Mesendoderm (in vitro differentiated cells): ENCODE data around the gene ITGB2. TPM values are rescaled to one million over a fixed set of nuclear protein-coding genes. Genes with fewer than 3 reads are reported as not detected.

Experiments
- DNase-seq: peaks from one replicate; pipeline ENCODE4 v3.0.0; 2013
- H2AK5ac ChIP-seq: 2 replicates; pipeline ENCODE4 v1.6.1; 2013; ENCODE audit warnings: low read length, inconsistent platforms
- H2BK120ac ChIP-seq: 2 replicates; pipeline ENCODE4 v1.6.1; 2013; ENCODE audit warnings: low read depth, mild to moderate bottlenecking, low read length, moderate library complexity, mixed read lengths
- H2BK15ac ChIP-seq: replicated peaks from 2 replicates; pipeline ENCODE4 v1.6.1; 2013; ENCODE audit warnings: low read depth, mild to moderate bottlenecking, moderate library complexity
- H2BK5ac ChIP-seq: 2 replicates; pipeline ENCODE4 v1.6.1; 2013; ENCODE audit warnings: low read length, inconsistent platforms
- H3K18ac ChIP-seq: 2 replicates; pipeline ENCODE4 v1.6.1; 2013; ENCODE audit warnings: mild to moderate bottlenecking, low read length, mixed read lengths
- H3K23ac ChIP-seq: one replicate; pipeline ENCODE4 v1.6.1; 2013; ENCODE audit warnings: low read length
- H3K27ac ChIP-seq: 2 replicates; pipeline ENCODE4 v1.5.1; 2013; ENCODE audit warnings: low read depth, mild to moderate bottlenecking, inconsistent platforms, low read length, moderate library complexity
- H3K27me3 ChIP-seq: 2 replicates; pipeline ENCODE4 v1.6.1; 2013; ENCODE audit warnings: low read length, control low read depth, mild to moderate bottlenecking, inconsistent platforms; ENCODE audit not compliant: insufficient read depth, poor library complexity
- H3K36me3 ChIP-seq: 2 replicates; pipeline ENCODE4 v1.6.1; 2013; ENCODE audit warnings: low read length, inconsistent platforms; ENCODE audit not compliant: control insufficient read depth, insufficient read depth
- H3K4ac ChIP-seq: one replicate; pipeline ENCODE4 v1.6.1; 2013; ENCODE audit warnings: low read depth, mild to moderate bottlenecking, low read length, moderate library complexity
- H3K4me1 ChIP-seq: 2 replicates; pipeline ENCODE4 v1.6.1; 2013; ENCODE audit warnings: low read depth, low read length, inconsistent platforms; ENCODE audit not compliant: control insufficient read depth
- H3K4me2 ChIP-seq: 2 replicates; pipeline ENCODE4 v1.6.1; 2013; ENCODE audit warnings: low read length
- H3K4me3 ChIP-seq: 2 replicates; pipeline ENCODE4 v1.5.1; 2013; ENCODE audit warnings: mild to moderate bottlenecking, low read length
- H3K56ac ChIP-seq: one replicate; pipeline ENCODE4 v1.6.1; 2013; ENCODE audit warnings: low read length
- H3K79me1 ChIP-seq: 2 replicates; pipeline ENCODE4 v1.6.1; 2013; ENCODE audit warnings: low read length, inconsistent platforms
- H3K79me2 ChIP-seq: 2 replicates; pipeline ENCODE4 v1.6.1; 2013; ENCODE audit warnings: mild to moderate bottlenecking, low read length; ENCODE audit not compliant: control insufficient read depth, insufficient read depth
- H3K9ac ChIP-seq: 2 replicates; pipeline ENCODE4 v1.6.1; 2013; ENCODE audit warnings: low read length, inconsistent platforms
- H4K5ac ChIP-seq: one replicate; pipeline ENCODE4 v1.6.1; 2013; ENCODE audit warnings: low read length
- H4K8ac ChIP-seq: one replicate; pipeline ENCODE4 v1.6.1; 2013; ENCODE audit warnings: low read depth, mild to moderate bottlenecking, control low read depth, low read length, moderate library complexity
- WGBS: extraction: QIAGEN DNeasy Blood & Tissue Kit; methylation state at CpG from one replicate; pipeline ENCODE4 v1.1.7; 2013; ENCODE audit warnings: low lambda C conversion rate, missing lambda C conversion rate; ENCODE audit not compliant: insufficient coverage; ENCODE audit errors: extremely low coverage; 5-methylcytosine and 5-hydroxymethylcytosine counted together
- polyA plus RNA-seq, 2 experiments: library from polyadenylated mRNA; stranded (reverse); fragments of 200-250 nt; gene quantifications; one replicate each; pipeline ENCODE4 v1.2.3, GENCODE V29; 2013

The ITGB2 gene
- 1.0 TPM for polyA plus RNA-seq (2013, experiment 1 of 2)
- 1.1 TPM for polyA plus RNA-seq (2013, experiment 2 of 2)

DNA sequence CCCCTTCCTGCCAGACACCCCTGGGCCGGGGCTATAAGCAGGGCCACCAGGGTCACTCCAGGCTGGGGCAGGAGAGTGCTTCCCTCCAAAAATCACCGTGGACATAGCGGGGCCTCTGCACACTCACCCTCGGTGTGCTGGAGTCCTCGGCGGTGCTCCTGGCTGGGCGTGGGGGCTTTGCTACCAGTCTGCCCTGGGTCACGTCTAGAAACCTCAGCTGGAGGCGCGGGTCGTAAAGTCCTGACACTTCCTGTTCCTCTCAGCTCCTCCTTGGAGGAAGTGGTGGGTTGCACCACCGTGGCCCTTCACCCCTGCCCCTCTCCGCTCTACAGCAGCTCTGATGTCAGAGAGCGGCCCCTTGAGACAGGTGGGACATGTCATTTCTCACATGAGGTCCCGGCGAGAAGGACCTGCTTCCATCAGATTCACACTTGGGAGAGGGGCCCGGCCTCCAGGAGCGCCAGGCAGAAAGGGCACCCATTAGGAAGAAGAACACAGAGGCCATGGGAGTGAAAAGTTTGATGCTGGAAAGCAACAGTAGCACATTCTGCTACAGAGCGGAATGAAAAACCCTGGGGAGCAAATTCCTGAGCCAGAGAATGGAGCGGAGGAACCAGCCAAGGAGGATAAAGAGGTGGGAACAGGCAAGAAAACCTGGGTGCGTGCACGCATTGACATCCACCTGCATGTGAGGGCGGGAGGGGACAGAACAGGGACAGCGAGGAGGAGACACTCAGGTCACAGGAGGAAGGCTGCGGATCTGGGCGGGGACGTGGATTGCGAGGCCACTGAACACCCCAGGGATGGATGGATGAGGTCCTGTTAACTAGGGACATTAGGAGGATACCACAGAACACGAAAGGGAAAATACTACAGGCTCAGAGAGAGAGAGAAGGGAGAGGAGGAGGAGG lies at the start of gene ITGB2:
Gene ITGB2, minus strand, starts transcription at position 206 of the 911 bp plus-strand sequence. CDS start 10,117 bp downstream, outside the sequence.
- no CpG with 5 or more reads among the region's 29 CpGs for WGBS
- Histone ChIP-seq H2BK15ac (no peak within 1 kb of the TSS), H2BK120ac (no peak within 1 kb of the TSS), H2AK5ac (peak within 1 kb of the TSS; percentile 99), H3K9ac (peak within 1 kb of the TSS; percentile 20), H3K79me1 (no peaks in the 10 kb centered on the region), H4K5ac (no peak within 1 kb of the TSS), H3K56ac (peak within 1 kb of the TSS; percentile 80), H3K27me3 (peaks cover 14% of the 10 kb centered on the region), H3K23ac (peak within 1 kb of the TSS; percentile 92), H3K79me2 (no peaks in the 10 kb centered on the region), H3K18ac (no peak within 1 kb of the TSS), H2BK5ac (peak within 1 kb of the TSS; percentile 48), H3K4me1 (peaks cover 3% of the 10 kb centered on the region), H3K4me2 (no peak within 1 kb of the TSS), H4K8ac (no peak within 1 kb of the TSS), H3K27ac (no peak within 1 kb of the TSS), H3K4me3 (no peak within 1 kb of the TSS), H3K36me3 (no peaks in the 10 kb centered on the region), H3K4ac (no peak within 1 kb of the TSS)
- no peak for DNase-seq

DNA sequence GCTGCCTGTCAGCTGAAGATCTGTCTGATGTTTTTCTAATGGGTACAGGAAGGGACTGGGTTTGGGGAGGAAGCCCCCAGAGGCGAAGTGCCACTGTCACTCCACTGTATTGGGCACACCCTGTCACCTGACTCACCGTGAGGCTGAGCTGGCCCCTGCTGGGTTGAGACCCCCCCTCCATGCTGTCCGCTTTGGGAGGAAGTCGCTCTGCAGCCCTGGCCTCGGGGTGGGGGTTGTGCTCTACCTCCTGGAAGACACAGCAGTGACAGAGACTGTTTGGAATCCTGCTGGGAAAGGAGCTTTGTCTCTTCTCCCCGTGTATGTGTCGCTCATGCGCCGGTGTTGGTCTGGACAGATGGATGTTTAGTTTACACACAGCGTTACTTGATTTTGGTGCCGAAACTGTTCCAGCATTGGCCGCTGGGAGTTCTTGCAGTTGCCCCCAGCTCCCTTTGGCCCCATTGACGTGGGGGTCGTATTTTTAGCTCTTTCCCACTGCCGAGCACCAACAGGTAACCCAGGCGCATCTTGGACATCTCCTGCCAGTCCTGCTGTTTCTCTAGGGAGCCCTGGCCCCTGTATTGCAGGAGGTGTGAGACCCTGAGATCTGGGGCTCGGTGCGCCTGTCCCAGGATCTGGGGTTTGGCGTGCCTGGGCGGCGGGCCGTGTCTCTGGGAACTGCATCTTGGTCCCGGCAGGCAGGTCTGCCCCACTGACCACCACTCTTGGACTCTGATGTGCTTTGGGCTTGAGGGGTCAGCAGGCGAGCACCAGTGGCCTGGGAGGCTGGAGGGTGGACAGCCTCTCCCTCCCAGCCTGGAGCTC lies 49.4 kb upstream of the ITGB2 start:
- peak; percentile 65 for DNase-seq
- Histone ChIP-seq H3K56ac (no peak overlapping the region), H3K27ac (no peak overlapping the region), H2AK5ac (no peak overlapping the region), H3K79me2 (peaks cover 4% of the 10 kb centered on the region), H3K79me1 (peaks cover 5% of the 10 kb centered on the region), H4K8ac (no peak overlapping the region), H2BK120ac (no peak overlapping the region), H3K4me2 (no peak overlapping the region), H3K36me3 (peaks cover 8% of the 10 kb centered on the region), H3K23ac (no peak overlapping the region), H3K4me3 (no peak overlapping the region), H2BK5ac (no peak overlapping the region), H3K18ac (no peak overlapping the region), H2BK15ac (no peak overlapping the region), H3K9ac (no peak overlapping the region), H4K5ac (no peak overlapping the region), H3K4me1 (peaks cover 2% of the 10 kb centered on the region), H3K4ac (no peak overlapping the region), H3K27me3 (no peaks in the 10 kb centered on the region)
- WGBS: no CpG with 5 or more reads among the region's 24 CpGs

DNA sequence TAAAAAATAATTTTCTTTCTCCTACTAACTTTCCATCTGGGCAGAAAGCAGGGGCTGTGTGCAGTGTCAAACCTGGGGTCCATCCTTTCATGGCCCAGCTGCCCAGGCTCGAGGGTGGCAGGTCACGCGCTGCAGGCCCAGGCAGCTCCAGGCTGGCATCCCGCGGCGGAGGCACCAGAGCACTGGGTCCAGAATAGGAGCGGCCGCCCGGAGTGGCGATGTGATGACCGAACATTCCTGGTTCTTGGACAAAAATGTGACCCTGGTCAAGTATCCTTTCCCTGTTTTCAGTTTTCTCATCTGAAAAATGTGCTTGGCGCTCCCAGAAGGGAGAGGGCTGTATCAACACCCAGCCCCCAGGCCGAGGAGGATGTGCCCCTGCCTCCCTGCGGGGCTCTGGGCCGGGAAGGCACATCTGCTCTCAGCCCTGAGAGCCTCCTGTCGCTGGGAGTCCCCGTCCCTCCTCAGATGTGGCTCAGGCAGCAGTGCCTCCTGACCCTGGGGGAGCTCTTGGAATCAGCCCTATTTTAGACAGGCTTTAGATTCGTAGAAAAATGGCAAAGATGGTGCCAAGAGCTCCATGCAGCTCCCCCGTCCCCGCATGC lies 48.5 kb upstream of the ITGB2 start:
- Histone ChIP-seq H2AK5ac (no peak overlapping the region), H3K27ac (no peak overlapping the region), H3K4me3 (no peak overlapping the region), H3K4me1 (peaks cover 2% of the 10 kb centered on the region), H3K79me1 (peaks cover 8% of the 10 kb centered on the region), H4K5ac (no peak overlapping the region), H4K8ac (no peak overlapping the region), H3K4me2 (no peak overlapping the region), H3K36me3 (peaks cover 8% of the 10 kb centered on the region), H3K23ac (peak overlapping the region; percentile 80), H2BK120ac (no peak overlapping the region), H3K4ac (no peak overlapping the region), H3K56ac (no peak overlapping the region), H3K18ac (no peak overlapping the region), H2BK15ac (no peak overlapping the region), H3K9ac (no peak overlapping the region), H3K79me2 (peaks cover 6% of the 10 kb centered on the region), H2BK5ac (no peak overlapping the region), H3K27me3 (no peaks in the 10 kb centered on the region)
- DNase-seq: no peak
- no CpG with 5 or more reads among the region's 20 CpGs for WGBS

DNA sequence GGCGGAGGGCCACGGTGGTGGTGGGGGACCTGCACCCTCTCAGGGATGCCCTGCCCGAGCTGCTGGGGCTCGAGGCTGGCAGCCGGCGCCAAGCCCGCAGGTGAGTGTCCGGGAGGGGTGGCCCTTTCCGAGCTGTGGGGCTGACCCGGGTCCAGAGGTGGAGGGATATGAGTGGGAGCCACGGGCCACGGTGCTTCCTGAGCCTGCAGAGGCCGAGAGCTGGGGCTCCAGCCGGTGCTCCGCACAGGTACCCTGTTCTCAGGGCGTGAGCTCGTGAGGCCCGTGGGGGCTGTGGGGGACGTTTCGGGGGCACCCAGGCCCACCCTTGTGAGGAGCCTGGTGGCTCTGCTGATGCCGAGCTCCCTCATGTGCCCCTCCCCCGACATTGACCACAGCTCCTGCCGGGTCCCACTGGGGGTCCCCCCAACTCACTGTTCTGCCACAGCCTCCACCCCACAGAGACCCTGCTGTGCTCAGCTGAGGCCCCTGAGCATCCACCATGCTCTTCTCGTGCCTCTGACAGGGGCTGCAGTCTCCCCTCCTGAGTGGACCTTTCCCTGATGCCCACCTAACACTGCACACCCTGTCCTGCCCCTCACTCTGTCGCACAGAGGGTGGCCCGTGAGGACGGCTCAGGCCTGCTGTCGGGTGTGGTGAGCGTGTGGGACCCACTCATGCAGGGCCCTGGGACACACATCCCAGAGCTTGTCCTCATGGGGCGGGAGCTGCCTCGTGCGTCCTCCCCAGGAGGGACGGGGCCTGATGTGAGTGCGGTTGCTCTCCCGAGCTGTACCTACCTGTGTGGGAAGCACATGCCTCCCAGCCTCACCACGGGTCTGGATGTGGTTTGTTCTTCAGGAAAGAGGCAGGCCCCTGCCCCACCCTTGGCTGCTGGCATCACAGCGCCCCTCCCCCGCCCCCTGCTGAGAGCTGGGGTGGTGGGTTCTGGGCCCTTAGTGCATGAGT lies 46.7 kb upstream of the ITGB2 start:
- peaks cover 2% of the 10 kb centered on the region for H3K4me1 ChIP-seq
- H2BK120ac ChIP-seq: no peak overlapping the region
- no peak overlapping the region for H3K56ac ChIP-seq
- no peak overlapping the region for H3K9ac ChIP-seq
- no peak overlapping the region for H3K18ac ChIP-seq
- no peak overlapping the region for H2BK5ac ChIP-seq
- no peak overlapping the region for H2AK5ac ChIP-seq
- no peak overlapping the region for H3K4me3 ChIP-seq
- H3K79me1 ChIP-seq: peaks cover 10% of the 10 kb centered on the region
- no peak for DNase-seq
- no peak overlapping the region for H3K4me2 ChIP-seq
- no peak overlapping the region for H4K5ac ChIP-seq
- H4K8ac ChIP-seq: no peak overlapping the region
- H3K27ac ChIP-seq: no peak overlapping the region
- H3K79me2 ChIP-seq: peaks cover 6% of the 10 kb centered on the region
- no peak overlapping the region for H2BK15ac ChIP-seq
- no CpG with 5 or more reads among the region's 38 CpGs for WGBS
- H3K23ac ChIP-seq: no peak overlapping the region
- peaks cover 6% of the 10 kb centered on the region for H3K36me3 ChIP-seq
- H3K4ac ChIP-seq: no peak overlapping the region
- no peaks in the 10 kb centered on the region for H3K27me3 ChIP-seq
